Activated CD8-positive, alpha-beta T cell treated with anti-CD3 and anti-CD28 coated beads for 36 hours (primary cell): ENCODE results near the gene CD40. TPM values are rescaled to one million over a fixed set of nuclear protein-coding genes. Genes with fewer than 3 reads are reported as not detected.

ENCODE experiments used
- ATAC-seq: fragments of 200-7000 bp; cut with Tn5 transposase; one replicate; pipeline ENCODE4 v1.10.0; 2021; ENCODE audit warnings: mild to moderate bottlenecking, moderate library complexity
- CTCF ChIA-PET: fragments of 350-600 bp; sonication (Branson Sonifier 250); formaldehyde crosslinking; loops from one replicate; lab custom pipeline; 2021; ENCODE audit warnings: antibody characterized with exemption; lab: Charles Lee
- POLR2A ChIA-PET: fragments of 350-600 bp; sonication (Branson Sonifier 250); formaldehyde crosslinking; loops from one replicate; lab custom pipeline; 2021; ENCODE audit warnings: antibody characterized with exemption; lab: Charles Lee
- DNase-seq: peaks from one replicate; pipeline ENCODE4 v3.0.0-alpha.2; 2020
- H3K27ac Mint-ChIP-seq: one replicate; pipeline ENCODE4 v1.8.0; 2021; ENCODE audit warnings: mild to moderate bottlenecking, mixed read lengths
- H3K27me3 Mint-ChIP-seq: one replicate; pipeline ENCODE4 v1.8.0; 2021; ENCODE audit warnings: mixed read lengths
- H3K36me3 Mint-ChIP-seq: one replicate; pipeline ENCODE4 v1.8.0; 2021; ENCODE audit warnings: low read depth, mixed read lengths
- H3K4me1 Mint-ChIP-seq: one replicate; pipeline ENCODE4 v1.8.0; 2021; ENCODE audit warnings: low read depth, mixed read lengths
- H3K4me3 Mint-ChIP-seq: one replicate; pipeline ENCODE4 v1.8.0; 2021; ENCODE audit warnings: mild to moderate bottlenecking, moderate library complexity, mixed read lengths
- H3K9me3 Mint-ChIP-seq: one replicate; pipeline ENCODE4 v1.8.0; 2021; ENCODE audit warnings: mixed read lengths
- CTCF ChIP-seq: fragments of 200-600 bp; IDR thresholded peaks from one replicate; pipeline ENCODE4 v1.8.0; 2022; ENCODE audit warnings: antibody characterized with exemption, mild to moderate bottlenecking
- intact Hi-C: fragments of 100-400 bp; cut with micrococcal nuclease; formaldehyde crosslinking; loops from one replicate; pipeline ENCODE4 v1.10.0; 2022
- total RNA-seq, 2 experiments: library from RNA; stranded (reverse); gene quantifications; one replicate each; pipeline ENCODE4 v1.2.3, GENCODE V29; 2021

The CD40 gene
- total RNA-seq, 2 experiments from 2014 or later = 3.3 to 3.5 TPM

GRCh38 chr20:46144432-46145025, 26.4 kb downstream of the CD40 start:
- Mint-ChIP-seq H3K4me1 (no peaks in the 10 kb centered on the region), H3K36me3 (no peaks in the 10 kb centered on the region), H3K27ac (no peak overlapping the region), H3K4me3 (no peak overlapping the region), H3K9me3 (no peaks in the 10 kb centered on the region), H3K27me3 (peaks cover 21% of the 10 kb centered on the region)
- ATAC-seq (no peak), DNase-seq (no peak)
- POLR2A ChIA-PET = no interaction called here
- no peak for TF ChIP-seq CTCF
- intact Hi-C loops = no loop called here
- CTCF ChIA-PET = interaction anchor here (1.9 kb wide), 1 partner anchor 131 kb away, joined by 7 read pairs; no protein-coding TSS in a partner anchor

- ATAC-seq = no peak
- CTCF ChIA-PET = interaction anchor here (1.9 kb wide), 1 partner anchor 132 kb away, joined by 7 read pairs; no protein-coding TSS in a partner anchor
Observed at GRCh38 chr20:46145713-46146112, 27.6 kb downstream of the CD40 start.

GRCh38 chr20:46148313-46149208, 30.4 kb downstream of the CD40 start:
- intact Hi-C loops = no loop called here
- CTCF ChIA-PET = interaction anchor here (0.8 to 1.6 kb wide), 2 partner anchors 27 to 135 kb away, joined by 3 to 4 read pairs; no protein-coding TSS in a partner anchor

More at GRCh38 chr20:46145713-46146112, 27.6 kb downstream of the CD40 start:
- no peak for TF ChIP-seq CTCF
- Mint-ChIP-seq H3K27ac (no peak overlapping the region), H3K4me3 (no peak overlapping the region), H3K4me1 (no peaks in the 10 kb centered on the region), H3K27me3 (peaks cover 14% of the 10 kb centered on the region), H3K36me3 (no peaks in the 10 kb centered on the region), H3K9me3 (no peaks in the 10 kb centered on the region)
- DNase-seq = no peak
- POLR2A ChIA-PET = no interaction called here
- intact Hi-C loops = no loop called here

GRCh38 chr20:46150943-46151342, 32.8 kb downstream of the CD40 start:
- ATAC-seq (no peak), DNase-seq (no peak)
- no peaks in the 10 kb centered on the region for H3K27me3 Mint-ChIP-seq
- intact Hi-C loops = no loop called here
- no peak for TF ChIP-seq CTCF
- H3K4me1 Mint-ChIP-seq = no peaks in the 10 kb centered on the region
- H3K9me3 Mint-ChIP-seq = no peaks in the 10 kb centered on the region
- CTCF ChIA-PET = interaction anchor here (1.1 to 1.4 kb wide), 5 partner anchors 16 to 288 kb away, joined by 3 to 8 read pairs (median 3); no protein-coding TSS in a partner anchor
- POLR2A ChIA-PET = no interaction called here
- H3K4me3 Mint-ChIP-seq = no peak overlapping the region
- H3K36me3 Mint-ChIP-seq = no peaks in the 10 kb centered on the region
- H3K27ac Mint-ChIP-seq = no peak overlapping the region

More at GRCh38 chr20:46148313-46149208, 30.4 kb downstream of the CD40 start:
- TF ChIP-seq CTCF = no peak
- Mint-ChIP-seq H3K27me3 (peaks cover under 1% of the 10 kb centered on the region), H3K27ac (no peak overlapping the region), H3K4me3 (no peak overlapping the region), H3K9me3 (no peaks in the 10 kb centered on the region), H3K36me3 (no peaks in the 10 kb centered on the region), H3K4me1 (no peaks in the 10 kb centered on the region)
- DNase-seq (no peak), ATAC-seq (no peak)
- POLR2A ChIA-PET = no interaction called here
